NOMO-1 treated with dmso at 0.1 percent for 144 hours (cell line): ENCODE data around the gene CWC25.
A peak's percentile ranks its signal among the peaks of the same experiment; 100 is the strongest.
"Not testable (repeated sequence)": the region's sequence is repeated elsewhere in the genome, so short reads cannot be mapped to it uniquely, and the experiment has no call there.

Experiments used
- DNase-seq: peaks from one replicate; lab custom pipeline; 2025; ENCODE audit not compliant: unreplicated experiment; lab: John Stamatoyannopoulos, UW

CWC25 gene

DNA sequence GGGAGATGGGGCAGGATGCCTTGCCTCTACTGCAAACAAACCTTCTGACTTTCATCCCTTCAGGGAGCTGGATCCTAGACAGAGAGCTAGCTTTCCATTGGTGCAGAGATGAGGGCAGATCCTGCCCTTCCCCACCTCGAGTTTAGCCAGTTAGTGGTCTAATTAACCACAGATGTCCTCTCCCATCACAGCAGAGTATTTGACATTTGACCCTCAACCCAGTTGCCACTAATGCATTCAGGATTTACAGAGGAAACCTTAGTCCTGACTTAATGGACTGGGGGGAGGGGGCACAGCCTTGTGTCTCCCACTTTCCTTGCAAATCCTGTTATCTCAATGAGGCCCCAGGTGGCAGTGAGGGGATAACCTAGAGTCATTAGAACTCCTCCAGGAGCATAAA is 35.9 kb downstream of the CWC25 start:
- DNase-seq, result no peak

- DNase-seq, result not testable (repeated sequence)
These were observed 37.1 kb downstream of the CWC25 start for GRCh38 chr17:38787999-38788398.

- DNase-seq, result no peak
These were observed 38.7 kb downstream of the CWC25 start for GRCh38 chr17:38786372-38786771.

DNA sequence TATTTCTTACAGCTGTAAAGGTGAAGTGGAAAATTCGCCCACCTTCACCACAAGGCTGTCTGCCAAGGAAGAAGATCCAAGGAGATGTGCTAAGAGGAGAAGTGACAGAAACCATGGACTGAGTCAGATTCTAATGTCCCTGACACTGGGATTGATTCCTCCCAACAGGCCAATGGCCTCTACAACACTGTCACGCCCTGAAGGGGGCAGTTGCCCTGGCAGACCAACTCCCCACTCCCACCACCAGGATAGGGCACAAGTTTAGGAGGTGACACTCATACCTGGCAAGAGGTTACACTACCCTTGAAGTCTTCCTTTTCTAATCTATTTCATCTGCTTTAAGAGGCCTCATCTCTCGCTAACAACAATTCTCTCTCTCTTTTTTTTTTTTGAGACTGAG is 41.9 kb downstream of the CWC25 start:
- DNase-seq, result no peak

DNA sequence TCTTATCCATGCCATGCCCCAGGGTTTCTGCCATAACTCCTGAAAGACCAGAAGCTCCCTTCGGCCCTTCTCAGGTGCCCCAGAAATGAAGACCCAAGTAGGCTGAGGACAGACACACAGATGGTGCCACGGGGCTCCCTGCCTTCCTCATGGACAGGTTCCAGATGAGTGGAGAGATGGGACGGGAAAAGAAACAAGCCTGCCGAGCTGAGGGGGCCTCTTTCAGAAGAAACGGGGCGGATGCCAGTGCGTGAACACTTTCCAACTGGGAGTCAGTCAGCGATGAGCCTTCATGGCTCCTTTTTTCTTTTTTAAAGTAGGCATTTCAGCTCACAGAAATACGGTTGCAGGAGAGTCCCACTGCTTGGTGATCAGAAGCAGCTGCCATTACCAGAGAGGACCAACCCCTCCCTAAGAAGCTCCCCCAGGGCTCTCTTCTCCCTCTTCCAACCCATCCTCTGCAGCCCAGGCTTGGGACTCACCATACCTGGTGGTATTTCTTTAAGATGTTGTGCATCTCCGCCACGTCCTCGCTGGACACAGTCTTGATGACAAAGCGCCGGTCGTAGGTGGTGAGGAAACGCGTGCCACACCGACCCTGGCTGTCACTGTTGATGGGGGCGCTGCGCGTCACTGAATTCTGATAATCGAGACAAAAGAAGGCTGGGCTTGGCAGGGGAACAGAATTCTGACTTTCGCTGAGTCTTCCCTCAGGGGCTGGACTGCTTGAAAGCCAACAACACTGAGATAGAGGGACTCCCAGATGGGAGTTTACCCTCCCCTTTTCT is 45.0 kb downstream of the CWC25 start:
- DNase-seq, result no peak

GRCh38 chr17:38777641-38778250 is 47.4 kb downstream of the CWC25 start:
- DNase-seq, result no peak

- DNase-seq, result no peak
These were observed 51.9 kb downstream of the CWC25 start for GRCh38 chr17:38773258-38773657.

DNA sequence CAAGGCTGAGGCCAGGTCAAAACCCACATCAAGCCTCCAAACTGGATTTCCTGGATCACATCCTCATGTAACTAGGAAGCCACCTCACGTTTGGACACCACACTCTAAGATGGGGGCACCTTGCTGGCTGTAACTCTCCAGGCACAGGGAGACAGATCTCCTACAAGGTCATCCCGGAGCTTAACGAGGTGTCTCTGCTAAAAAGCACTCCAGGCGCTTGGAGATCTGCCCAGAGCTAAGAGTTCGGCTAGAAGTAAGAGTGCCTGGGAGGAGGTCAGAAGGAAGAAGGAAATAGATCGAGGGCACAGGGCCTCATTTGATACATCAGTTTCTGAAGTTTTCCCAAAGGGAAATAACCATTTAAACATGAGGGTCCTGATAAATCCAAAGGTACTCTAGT is 56.7 kb downstream of the CWC25 start:
- no peak for DNase-seq

DNA sequence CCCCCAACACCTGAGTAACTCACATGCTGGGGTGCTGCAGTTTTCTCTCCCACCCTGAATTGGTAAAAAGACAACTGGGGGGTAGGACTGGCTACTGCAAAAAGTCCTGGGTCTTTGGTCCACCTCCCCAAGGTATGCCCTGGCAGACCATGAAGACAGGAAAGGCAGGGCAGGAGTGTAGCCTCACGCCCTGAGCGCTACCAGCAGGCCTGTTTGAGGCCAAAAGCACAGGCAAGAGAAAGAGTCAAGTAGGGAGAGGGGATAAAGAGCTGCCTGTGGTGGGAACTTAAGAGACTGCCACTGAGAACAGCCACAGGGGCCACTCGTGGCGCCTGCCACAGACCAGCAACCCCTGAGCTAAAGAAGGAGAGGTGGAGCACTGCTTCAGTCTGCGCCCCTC is 58.8 kb downstream of the CWC25 start:
- no peak for DNase-seq

GRCh38 chr17:38762231-38762630 is 62.9 kb downstream of the CWC25 start:
- no peak for DNase-seq

GRCh38 chr17:38761612-38762011 is 63.5 kb downstream of the CWC25 start:
- no peak for DNase-seq

DNA sequence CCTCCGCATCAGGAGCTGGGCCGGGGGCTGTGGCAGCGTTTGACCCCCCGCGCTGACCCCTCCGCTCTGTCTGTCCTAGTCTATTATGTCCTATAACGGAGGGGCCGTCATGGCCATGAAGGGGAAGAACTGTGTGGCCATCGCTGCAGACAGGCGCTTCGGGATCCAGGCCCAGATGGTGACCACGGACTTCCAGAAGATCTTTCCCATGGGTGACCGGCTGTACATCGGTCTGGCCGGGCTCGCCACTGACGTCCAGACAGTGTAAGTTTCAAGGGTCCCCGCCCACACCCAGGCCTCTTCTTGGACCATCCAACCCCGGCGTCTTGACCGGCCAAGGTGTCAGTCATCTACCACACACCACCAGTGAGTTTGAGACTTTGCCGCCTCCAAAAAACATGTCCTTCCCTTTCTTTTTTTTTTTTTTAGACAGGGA is 72.0 kb downstream of the CWC25 start:
- no peak for DNase-seq

GRCh38 chr17:38752308-38753070 is 72.6 kb downstream of the CWC25 start, which contains the start of gene PSMB3:
PSMB3 (plus strand) TSS chr17:38752741; CDS start chr17:38752827, 86 bp downstream.
- DNase-seq, result peak; percentile 100

GRCh38 chr17:38751808-38752307 is 73.3 kb downstream of the CWC25 start:
- DNase-seq, result peak; percentile 46

DNA sequence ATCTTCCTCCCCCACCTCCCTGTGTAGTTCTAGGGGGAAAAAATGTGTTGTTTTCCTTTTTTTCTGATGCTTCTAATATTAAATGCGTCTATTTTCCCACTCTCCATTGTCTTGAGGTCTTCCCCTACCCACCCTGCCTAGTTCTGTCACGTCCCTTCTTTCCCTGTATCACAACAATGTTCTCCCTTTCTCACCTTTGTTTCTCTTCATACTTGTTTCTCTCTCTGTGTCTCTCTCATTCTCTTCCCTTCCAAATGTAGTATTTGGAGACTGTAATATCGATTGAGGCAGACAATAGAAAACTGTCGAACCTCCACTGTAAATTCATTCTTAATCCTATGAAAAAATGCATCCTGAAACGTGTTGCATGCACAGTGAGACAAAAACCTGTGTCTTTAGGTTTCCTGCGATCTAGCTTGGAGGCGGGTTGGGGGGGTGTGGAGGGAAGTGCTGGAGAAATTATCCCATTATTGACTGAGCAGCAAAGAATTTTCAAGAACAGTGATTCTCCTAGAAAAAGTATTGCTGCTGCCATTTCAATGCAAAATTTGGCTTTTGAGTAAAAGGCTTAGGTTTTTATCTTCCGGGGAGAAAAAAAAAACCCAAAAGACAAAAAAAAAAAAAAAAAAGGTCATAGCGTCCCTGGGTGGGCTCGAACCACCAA is 73.8 kb downstream of the CWC25 start:
- no peak for DNase-seq
